Vagina (tissue), 2 donors: Measurements from ENCODE around the gene METTL16. TPM values are rescaled to one million over a fixed set of nuclear protein-coding genes. Genes with fewer than 3 reads are reported as not detected.

ENCODE experiments used
- DNase-seq, 2 donors: peaks; one replicate each; pipeline ENCODE4 v3.0.0-alpha.2; 2017; ENCODE audit errors: extremely low spot score in 2 of 2
- H3K27ac ChIP-seq: fragments of 200-600 bp; sonication (generic); one replicate; pipeline ENCODE4 v1.5.1; 2019
- H3K27me3 ChIP-seq: fragments of 200-600 bp; sonication (generic); one replicate; pipeline ENCODE4 v1.5.1; 2019
- H3K36me3 ChIP-seq, 2 donors: fragments of 200-600 bp; sonication (generic); one replicate each; pipeline ENCODE4 v1.5.1; 2017 to 2019
- H3K4me1 ChIP-seq: fragments of 200-600 bp; sonication (generic); one replicate; pipeline ENCODE4 v1.5.1; 2019
- H3K4me3 ChIP-seq, 2 donors: fragments of 200-600 bp; sonication (generic); 1 replicate in 1 of 2; 2 replicates in 1 of 2; pipeline ENCODE4 v1.5.1; 2016 to 2019
- H3K9me3 ChIP-seq: fragments of 200-600 bp; sonication (generic); one replicate; pipeline ENCODE4 v1.5.1; 2019
- CTCF ChIP-seq, 3 experiments: fragments of 450-650 bp in 2 of 3; fragments of 200-600 bp in 1 of 3; sonication (generic) in 1 of 3; IDR thresholded peaks; one replicate each; pipeline ENCODE4 v1.5.1; 2017 to 2019; ENCODE audit warnings: antibody characterized with exemption in 3 of 3, mild to moderate bottlenecking in 2 of 3, moderate library complexity in 2 of 3
- POLR2A ChIP-seq, 2 donors: fragments of 450-650 bp; IDR thresholded peaks; one replicate each; pipeline ENCODE4 v1.6.1; 2017; ENCODE audit warnings: antibody characterized with exemption in 2 of 2, mild to moderate bottlenecking in 2 of 2, moderate library complexity in 2 of 2
- POLR2AphosphoS5 ChIP-seq, 2 donors: sonication (generic); formaldehyde crosslinking; IDR thresholded peaks; one replicate each; pipeline ENCODE4 v1.9.0; 2017; ENCODE audit warnings: antibody characterized with exemption in 2 of 2, mild to moderate bottlenecking in 2 of 2, low read depth in 1 of 2; ENCODE audit not compliant: insufficient read depth in 1 of 2
- intact Hi-C: fragments of 100-400 bp; cut with DNase I; formaldehyde crosslinking; loops from one replicate; pipeline ENCODE4 v1.15.1; 2023
- total RNA-seq: library from RNA; depleted of rRNA; stranded (reverse); fragments of >200 nt; gene quantifications from one replicate; pipeline ENCODE4 v1.2.3, GENCODE V29; 2016

The METTL16 gene
- total RNA-seq, 1 donor from 2014 or later = 30.4 TPM

DNA sequence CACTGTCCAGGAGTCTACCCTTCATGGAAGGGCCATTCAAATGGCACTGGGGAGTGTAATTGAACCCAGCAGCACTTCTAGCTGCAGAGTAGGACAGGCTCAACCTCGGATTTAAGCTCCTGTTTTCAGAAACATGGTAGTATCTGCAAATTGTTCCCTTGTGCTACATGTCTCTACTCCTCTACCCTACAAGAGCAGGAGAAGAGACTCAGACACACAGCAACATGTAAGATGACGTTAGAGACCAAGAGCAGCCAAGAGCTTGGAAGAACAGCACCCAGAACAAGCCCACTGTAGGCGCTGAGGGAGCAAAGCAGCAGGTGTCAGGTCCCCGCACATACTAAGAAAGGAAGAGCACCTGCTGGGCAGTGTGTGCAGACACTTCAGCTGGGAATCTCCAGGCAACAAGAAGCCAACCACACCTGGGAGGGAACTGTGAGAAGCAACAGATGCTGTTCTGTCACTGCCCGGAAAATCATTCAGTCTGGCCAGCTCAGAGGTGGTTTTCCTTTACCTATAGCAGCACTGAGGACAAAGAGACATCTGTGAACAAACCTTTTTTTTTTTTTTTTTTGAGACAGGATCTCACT lies 75.3 kb downstream of the METTL16 start:
- Histone ChIP-seq H3K36me3 (peaks cover 0 to 48% of the 10 kb centered on the region in 2 donors), H3K4me1 (no peaks in the 10 kb centered on the region), H3K27me3 (no peaks in the 10 kb centered on the region), H3K9me3 (no peaks in the 10 kb centered on the region), H3K4me3 (no peak overlapping the region), H3K27ac (no peak overlapping the region)
- no peak for DNase-seq
- TF ChIP-seq CTCF (IDR thresholded peaks at IDR 0.05) (no peak), POLR2AphosphoS5 (IDR thresholded peaks at IDR 0.05; ENCODE audit: insufficient read depth in 1 of 2, low read depth in 1 of 2) (no peak), POLR2A (IDR thresholded peaks at IDR 0.05) (no peak)
- intact Hi-C loops = no loop called here

GRCh38 chr17:2435862-2436261 lies 75.8 kb downstream of the METTL16 start:
- H3K4me3 ChIP-seq = no peak overlapping the region
- H3K27ac ChIP-seq = peak overlapping the region; percentile 48
- no peaks in the 10 kb centered on the region for H3K27me3 ChIP-seq
- H3K4me1 ChIP-seq = no peaks in the 10 kb centered on the region
- intact Hi-C loops = no loop called here
- no peaks in the 10 kb centered on the region for H3K9me3 ChIP-seq
- no peak for DNase-seq
- no peak for TF ChIP-seq CTCF (IDR thresholded peaks at IDR 0.05)
- TF ChIP-seq POLR2AphosphoS5 (IDR thresholded peaks at IDR 0.05; ENCODE audit: insufficient read depth in 1 of 2, low read depth in 1 of 2) = no peak
- TF ChIP-seq POLR2A (IDR thresholded peaks at IDR 0.05) = no peak
- peaks cover 0 to 48% of the 10 kb centered on the region in 2 donors for H3K36me3 ChIP-seq

GRCh38 chr17:2435181-2435741 lies 76.4 kb downstream of the METTL16 start:
- peak overlapping the region; percentile 48 for H3K27ac ChIP-seq

GRCh38 chr17:2433696-2434095 lies 78.0 kb downstream of the METTL16 start:
- intact Hi-C loops = no loop called here
- no peaks in the 10 kb centered on the region for H3K27me3 ChIP-seq
- TF ChIP-seq POLR2A (IDR thresholded peaks at IDR 0.05) = no peak
- no peak for TF ChIP-seq CTCF (IDR thresholded peaks at IDR 0.05)
- no peak for TF ChIP-seq POLR2AphosphoS5 (IDR thresholded peaks at IDR 0.05; ENCODE audit: insufficient read depth in 1 of 2, low read depth in 1 of 2)
- H3K4me3 ChIP-seq = no peak overlapping the region
- peaks cover 0 to 31% of the 10 kb centered on the region in 2 donors for H3K36me3 ChIP-seq
- H3K27ac ChIP-seq = no peak overlapping the region
- no peak for DNase-seq
- H3K9me3 ChIP-seq = no peaks in the 10 kb centered on the region
- H3K4me1 ChIP-seq = no peaks in the 10 kb centered on the region

More at GRCh38 chr17:2435181-2435741, 76.4 kb downstream of the METTL16 start:
- no peaks in the 10 kb centered on the region for H3K9me3 ChIP-seq
- H3K4me3 ChIP-seq = no peak overlapping the region
- intact Hi-C loops = no loop called here
- no peaks in the 10 kb centered on the region for H3K27me3 ChIP-seq
- peaks cover 0 to 44% of the 10 kb centered on the region in 2 donors for H3K36me3 ChIP-seq
- TF ChIP-seq CTCF (IDR thresholded peaks at IDR 0.05) (no peak), POLR2AphosphoS5 (IDR thresholded peaks at IDR 0.05; ENCODE audit: insufficient read depth in 1 of 2, low read depth in 1 of 2) (no peak), POLR2A (IDR thresholded peaks at IDR 0.05) (no peak)
- no peaks in the 10 kb centered on the region for H3K4me1 ChIP-seq
- no peak for DNase-seq

GRCh38 chr17:2427910-2428309 lies 83.8 kb downstream of the METTL16 start:
- DNase-seq = no peak
- H3K4me1 ChIP-seq = no peaks in the 10 kb centered on the region
- intact Hi-C loops = no loop called here
- TF ChIP-seq POLR2AphosphoS5 (IDR thresholded peaks at IDR 0.05; ENCODE audit: insufficient read depth in 1 of 2, low read depth in 1 of 2) = no peak
- TF ChIP-seq POLR2A (IDR thresholded peaks at IDR 0.05) = no peak
- no peak for TF ChIP-seq CTCF (IDR thresholded peaks at IDR 0.05)
- no peaks in the 10 kb centered on the region for H3K36me3 ChIP-seq
- no peaks in the 10 kb centered on the region for H3K27me3 ChIP-seq
- H3K27ac ChIP-seq = no peak overlapping the region
- no peaks in the 10 kb centered on the region for H3K9me3 ChIP-seq
- H3K4me3 ChIP-seq = no peak overlapping the region
